NT2/D1 (cell line): ENCODE results near the gene UNC80.

Experiments used
- DNase-seq: peaks from one replicate; pipeline ENCODE4 v3.0.0-alpha.2; 2011; ENCODE audit warnings: low read depth, low spot score
- H3K27me3 ChIP-seq: 2 replicates; pipeline ENCODE4 v1.6.0; 2011; ENCODE audit warnings: mild to moderate bottlenecking; ENCODE audit not compliant: insufficient read length, insufficient read depth
- H3K36me3 ChIP-seq: 2 replicates; pipeline ENCODE4 v1.6.1; 2011; ENCODE audit warnings: mild to moderate bottlenecking, low read length, mixed read lengths; ENCODE audit not compliant: insufficient read depth, insufficient read length
- H3K4me1 ChIP-seq: 2 replicates; pipeline ENCODE4 v1.5.1; 2011; ENCODE audit not compliant: insufficient read depth, insufficient read length
- H3K4me3 ChIP-seq: 2 replicates; pipeline ENCODE4 v1.5.1; 2011; ENCODE audit warnings: low read depth; ENCODE audit not compliant: insufficient read length
- H3K9ac ChIP-seq: 2 replicates; pipeline ENCODE4 v1.6.0; 2011; ENCODE audit warnings: low read depth; ENCODE audit not compliant: insufficient read length
- H3K9me3 ChIP-seq: 2 replicates; pipeline ENCODE4 v1.5.1; 2011; ENCODE audit warnings: mild to moderate bottlenecking, low read length; ENCODE audit not compliant: insufficient read depth
- SUZ12 ChIP-seq: IDR thresholded peaks from 2 replicates; pipeline ENCODE4 v1.6.1; 2011; ENCODE audit not compliant: insufficient read length, insufficient read depth; ENCODE audit errors: extremely low read depth
- YY1 ChIP-seq: IDR thresholded peaks from 2 replicates; pipeline ENCODE4 v1.6.1; 2011; ENCODE audit not compliant: insufficient read length, insufficient read depth
- ZNF274 ChIP-seq: IDR thresholded peaks from 2 replicates; pipeline ENCODE4 v1.6.1; 2011; ENCODE audit warnings: mild to moderate bottlenecking, low read depth, low read length

UNC80 gene

GRCh38 chr2:209809256-209809655 is 37.6 kb downstream of the UNC80 start:
- H3K9ac ChIP-seq, result no peak overlapping the region
- H3K9me3 ChIP-seq, result no peaks in the 10 kb centered on the region
- H3K4me1 ChIP-seq, result peaks cover 5% of the 10 kb centered on the region
- TF ChIP-seq ZNF274 (no peak), SUZ12 (no peak), YY1 (no peak)
- H3K36me3 ChIP-seq, result no peaks in the 10 kb centered on the region
- H3K4me3 ChIP-seq, result no peak overlapping the region
- DNase-seq, result no peak
- H3K27me3 ChIP-seq, result no peaks in the 10 kb centered on the region

GRCh38 chr2:209817844-209818271 is 46.2 kb downstream of the UNC80 start:
- Histone ChIP-seq H3K4me1 (peaks cover 5% of the 10 kb centered on the region), H3K27me3 (no peaks in the 10 kb centered on the region), H3K36me3 (no peaks in the 10 kb centered on the region), H3K9ac (no peak overlapping the region), H3K9me3 (peaks cover 17% of the 10 kb centered on the region), H3K4me3 (no peak overlapping the region)
- no peak for TF ChIP-seq SUZ12
- no peak for TF ChIP-seq ZNF274
- TF ChIP-seq YY1, result no peak
- peak; percentile 88 for DNase-seq

- Histone ChIP-seq H3K9me3 (peaks cover 17% of the 10 kb centered on the region), H3K9ac (no peak overlapping the region), H3K36me3 (no peaks in the 10 kb centered on the region), H3K4me3 (no peak overlapping the region), H3K27me3 (no peaks in the 10 kb centered on the region), H3K4me1 (no peaks in the 10 kb centered on the region)
- DNase-seq, result no peak
- no peak for TF ChIP-seq ZNF274
- no peak for TF ChIP-seq YY1
- no peak for TF ChIP-seq SUZ12
Measured at GRCh38 chr2:209818939-209819338, 47.3 kb downstream of the UNC80 start.

- Histone ChIP-seq H3K4me3 (no peak overlapping the region), H3K4me1 (no peaks in the 10 kb centered on the region), H3K9me3 (peaks cover 15% of the 10 kb centered on the region), H3K27me3 (no peaks in the 10 kb centered on the region), H3K9ac (no peak overlapping the region), H3K36me3 (no peaks in the 10 kb centered on the region)
- TF ChIP-seq YY1 (no peak), SUZ12 (no peak), ZNF274 (no peak)
- DNase-seq, result no peak
Measured at GRCh38 chr2:209821806-209822205, 50.2 kb downstream of the UNC80 start.

- no peak overlapping the region for H3K9ac ChIP-seq
- H3K4me3 ChIP-seq, result no peak overlapping the region
- no peaks in the 10 kb centered on the region for H3K4me1 ChIP-seq
- H3K27me3 ChIP-seq, result no peaks in the 10 kb centered on the region
- DNase-seq, result no peak
- no peaks in the 10 kb centered on the region for H3K36me3 ChIP-seq
- TF ChIP-seq ZNF274 (no peak), YY1 (no peak), SUZ12 (no peak)
- peaks cover 10% of the 10 kb centered on the region for H3K9me3 ChIP-seq
Measured at GRCh38 chr2:209823484-209823883, 51.9 kb downstream of the UNC80 start.

GRCh38 chr2:209824391-209824790 is 52.8 kb downstream of the UNC80 start:
- no peak overlapping the region for H3K9ac ChIP-seq
- no peaks in the 10 kb centered on the region for H3K27me3 ChIP-seq
- H3K4me3 ChIP-seq, result no peak overlapping the region
- DNase-seq, result no peak
- no peaks in the 10 kb centered on the region for H3K36me3 ChIP-seq
- TF ChIP-seq SUZ12 (no peak), YY1 (no peak), ZNF274 (no peak)
- peaks cover 1% of the 10 kb centered on the region for H3K9me3 ChIP-seq
- no peaks in the 10 kb centered on the region for H3K4me1 ChIP-seq

GRCh38 chr2:209830722-209831465 is 59.3 kb downstream of the UNC80 start:
- Histone ChIP-seq H3K4me3 (no peak overlapping the region), H3K36me3 (no peaks in the 10 kb centered on the region), H3K9ac (no peak overlapping the region), H3K9me3 (no peaks in the 10 kb centered on the region), H3K4me1 (no peaks in the 10 kb centered on the region), H3K27me3 (no peaks in the 10 kb centered on the region)
- TF ChIP-seq SUZ12 (no peak), YY1 (no peak), ZNF274 (no peak)
- no peak for DNase-seq
